SK-MEL-5 (cell line): ENCODE data around the gene ACR. TPM values are rescaled to one million over a fixed set of nuclear protein-coding genes. Genes with fewer than 3 reads are reported as not detected.
A peak's percentile ranks its signal among the peaks of the same experiment; 100 is the strongest.

Experiments
- DNase-seq: peaks from one replicate; pipeline ENCODE4 v3.0.0-alpha.2; 2016; ENCODE audit warnings: low read depth, low spot score
- in situ Hi-C: cut with HindIII; loops from 2 replicates; pipeline ENCODE4 v1.10.0; 2016; ENCODE audit warnings: low sequenced_read_pairs, high pct_unique_total_duplicates, low pct_unique_long_range_greater_than_20kb
- total RNA-seq: library from RNA; depleted of rRNA; stranded (reverse); fragments of >200 nt; shearing (Covaris generic); gene quantifications from 2 replicates; pipeline ENCODE4 v1.2.3, GENCODE V29; 2014

The ACR gene
- total RNA-seq, 1 experiment from 2014 or later, result not detected

- in situ Hi-C loops, result no loop called here
- DNase-seq, result peak; percentile 97
These were observed 24.4 kb upstream of the ACR start for GRCh38 chr22:50713571-50714056.

- in situ Hi-C loops, result no loop called here
- no peak for DNase-seq
These were observed 23.9 kb upstream of the ACR start for GRCh38 chr22:50714150-50714549.

GRCh38 chr22:50714631-50715179 lies 23.3 kb upstream of the ACR start:
- no peak for DNase-seq
- in situ Hi-C loops, result no loop called here

DNA sequence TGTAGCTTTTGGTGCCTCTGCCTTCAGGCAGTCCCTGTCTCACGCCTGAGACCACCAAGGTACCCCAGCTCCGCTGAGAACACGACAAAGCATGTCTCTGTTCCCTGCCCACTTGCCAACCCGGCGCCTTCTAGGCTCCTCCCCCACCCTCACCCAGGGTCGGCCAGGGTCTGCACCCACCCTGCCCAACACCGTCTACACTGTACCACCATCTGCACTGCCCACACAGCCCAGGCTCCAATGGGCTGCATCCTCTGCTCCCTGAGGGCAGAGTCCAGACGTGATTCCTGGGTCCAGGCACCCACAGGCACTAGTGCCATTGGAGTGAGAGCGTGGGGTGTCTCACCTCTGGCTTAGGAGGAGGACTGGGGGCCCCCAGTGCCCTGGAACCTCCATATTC lies 22.8 kb upstream of the ACR start:
- DNase-seq, result no peak
- in situ Hi-C loops, result no loop called here

DNA sequence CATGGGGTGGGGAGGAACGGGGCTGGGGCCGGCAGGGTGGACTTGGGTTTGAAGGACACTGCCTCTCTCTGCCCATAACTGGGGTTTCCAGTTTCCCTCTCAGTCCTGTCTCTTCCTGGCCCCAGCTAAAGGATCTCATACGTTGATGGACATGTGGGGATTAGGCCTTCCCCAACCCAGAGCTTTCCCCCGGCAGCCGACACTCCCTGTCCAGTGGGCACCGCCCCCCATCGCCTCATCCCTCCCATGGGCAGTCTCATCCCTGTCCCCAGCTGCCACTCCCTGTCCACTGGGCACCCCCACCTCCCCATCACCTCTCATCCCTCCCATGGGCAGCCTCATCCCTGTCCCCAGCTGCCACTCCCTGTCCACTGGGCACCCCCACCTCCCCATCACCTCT lies 22.2 kb upstream of the ACR start:
- DNase-seq, result no peak
- in situ Hi-C loops, result no loop called here

- in situ Hi-C loops, result no loop called here
- DNase-seq, result no peak
These were observed 21.5 kb upstream of the ACR start for GRCh38 chr22:50716290-50717024.

- DNase-seq, result peak; percentile 47
- in situ Hi-C loops, result no loop called here
These were observed 20.2 kb upstream of the ACR start for GRCh38 chr22:50717709-50718351.

GRCh38 chr22:50718352-50718709 lies 19.7 kb upstream of the ACR start:
- DNase-seq, result no peak
- in situ Hi-C loops, result no loop called here

GRCh38 chr22:50719814-50720300 lies 18.1 kb upstream of the ACR start:
- in situ Hi-C loops, result no loop called here
- DNase-seq, result no peak

GRCh38 chr22:50720301-50721256 lies 17.4 kb upstream of the ACR start:
- in situ Hi-C loops, result no loop called here

DNA sequence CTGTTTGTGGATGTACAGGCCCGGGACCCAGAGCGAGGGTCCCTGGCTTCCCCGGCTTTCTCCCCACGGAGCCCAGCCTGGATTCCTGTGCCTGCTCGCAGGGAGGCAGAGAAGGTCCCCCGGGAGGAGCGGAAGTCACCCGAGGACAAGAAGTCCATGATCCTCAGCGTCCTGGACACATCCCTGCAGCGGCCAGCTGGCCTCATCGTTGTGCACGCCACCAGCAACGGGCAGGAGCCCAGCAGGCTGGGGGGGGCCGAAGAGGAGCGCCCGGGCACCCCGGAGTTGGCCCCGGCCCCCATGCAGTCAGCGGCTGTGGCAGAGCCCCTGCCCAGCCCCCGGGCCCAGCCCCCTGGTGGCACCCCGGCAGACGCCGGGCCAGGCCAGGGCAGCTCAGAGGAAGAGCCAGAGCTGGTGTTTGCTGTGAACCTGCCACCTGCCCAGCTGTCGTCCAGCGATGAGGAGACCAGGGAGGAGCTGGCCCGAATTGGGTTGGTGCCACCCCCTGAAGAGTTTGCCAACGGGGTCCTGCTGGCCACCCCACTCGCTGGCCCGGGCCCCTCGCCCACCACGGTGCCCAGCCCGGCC lies 16.7 kb upstream of the ACR start:
- no peak for DNase-seq
- in situ Hi-C loops, result no loop called here

More at GRCh38 chr22:50720301-50721256, 17.4 kb upstream of the ACR start:
- DNase-seq, result no peak

DNA sequence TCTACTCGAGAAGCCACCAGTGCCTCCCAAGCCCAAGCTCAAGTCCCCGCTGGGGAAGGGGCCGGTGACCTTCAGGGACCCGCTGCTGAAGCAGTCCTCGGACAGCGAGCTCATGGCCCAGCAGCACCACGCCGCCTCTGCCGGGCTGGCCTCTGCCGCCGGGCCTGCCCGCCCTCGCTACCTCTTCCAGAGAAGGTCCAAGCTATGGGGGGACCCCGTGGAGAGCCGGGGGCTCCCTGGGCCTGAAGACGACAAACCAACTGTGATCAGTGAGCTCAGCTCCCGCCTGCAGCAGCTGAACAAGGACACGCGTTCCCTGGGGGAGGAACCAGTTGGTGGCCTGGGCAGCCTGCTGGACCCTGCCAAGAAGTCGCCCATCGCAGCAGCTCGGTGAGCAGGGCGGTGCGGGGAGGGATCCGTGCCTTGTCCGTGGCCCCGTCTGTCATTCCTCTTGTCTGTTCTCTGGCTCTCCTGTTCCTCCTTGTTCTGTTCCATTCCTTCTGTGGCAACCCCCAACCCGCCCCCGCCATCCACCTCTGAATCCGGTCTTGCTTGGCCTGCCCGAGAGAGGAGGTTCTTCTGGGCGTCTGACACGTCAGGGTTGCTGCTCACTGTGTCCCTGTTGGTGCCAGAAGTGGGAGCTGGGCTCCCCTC lies 15.8 kb upstream of the ACR start:
- in situ Hi-C loops, result no loop called here
- no peak for DNase-seq

DNA sequence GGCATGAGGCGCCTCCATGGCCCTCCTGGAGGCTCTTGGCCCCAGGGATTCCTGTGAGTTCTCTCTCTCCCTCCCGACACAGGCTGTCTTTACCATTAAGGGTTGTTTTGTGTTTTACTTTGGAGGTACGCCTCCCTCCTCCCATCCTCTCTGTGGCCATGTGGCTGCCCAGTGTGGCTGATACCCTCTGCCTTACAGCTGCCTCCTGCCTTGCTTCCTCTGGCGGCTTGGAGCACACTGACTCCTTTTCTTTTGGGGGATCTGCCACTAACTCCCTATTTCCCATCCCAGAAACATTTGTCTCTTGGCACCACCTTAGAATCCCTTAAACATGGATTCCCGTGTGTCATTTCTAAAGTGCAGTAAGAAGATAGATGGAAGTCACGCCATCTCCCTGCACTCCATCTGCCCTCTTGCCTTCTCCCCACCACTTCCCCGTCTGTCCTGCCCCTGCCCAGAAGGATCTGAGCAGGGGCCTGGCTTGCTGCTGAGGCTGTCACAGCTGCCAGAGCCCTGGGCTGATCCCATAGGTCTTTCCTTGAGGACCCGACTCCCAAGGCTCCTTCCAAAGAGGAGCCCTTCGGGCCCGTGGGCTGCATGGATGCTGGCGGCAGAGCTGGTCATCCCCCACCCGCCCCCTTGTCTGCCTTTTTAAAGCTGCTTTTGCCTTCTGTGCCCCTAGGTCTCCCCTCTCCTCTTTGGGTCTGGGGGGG lies 15.1 kb upstream of the ACR start:
- DNase-seq, result no peak
- in situ Hi-C loops, result no loop called here

DNA sequence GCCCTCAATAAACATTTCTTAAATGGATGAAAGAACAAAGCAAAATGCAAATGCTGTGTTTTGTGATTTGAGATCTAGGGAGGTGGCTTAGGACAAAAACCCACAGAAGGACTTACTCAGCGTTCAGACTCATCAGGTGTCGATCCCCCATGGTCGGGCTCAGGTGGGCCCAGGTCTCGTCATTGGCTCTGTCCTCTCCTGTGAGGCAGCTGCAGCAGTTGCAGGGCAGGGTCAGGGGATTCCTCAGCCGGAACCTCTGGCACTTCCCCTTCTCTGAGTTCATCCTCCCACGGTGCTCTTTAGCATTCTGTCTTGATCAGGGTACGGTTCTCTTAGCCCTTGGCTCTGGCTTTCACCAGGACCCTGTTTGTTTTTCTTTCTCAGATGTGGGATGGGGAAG lies 14.0 kb upstream of the ACR start:
- DNase-seq, result no peak
- in situ Hi-C loops, result no loop called here

DNA sequence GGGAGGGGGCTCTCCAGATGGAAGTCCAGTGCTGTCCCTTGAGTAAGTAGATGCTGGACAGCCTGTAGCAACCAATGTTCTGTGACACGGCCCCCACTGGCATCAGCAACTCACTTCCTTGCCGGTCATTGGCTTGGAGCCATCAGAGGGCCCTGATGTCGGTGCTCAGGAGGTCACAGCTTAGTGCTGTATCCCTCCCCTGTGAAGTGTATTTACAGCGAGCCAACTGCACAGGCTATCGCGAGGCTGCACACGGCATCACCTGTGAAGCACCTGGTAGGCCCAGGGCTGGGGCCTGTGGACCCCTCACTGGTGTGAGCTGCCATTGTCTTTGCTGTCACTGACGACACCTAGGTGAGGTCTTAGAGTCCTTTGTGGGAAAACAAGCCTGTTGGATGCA lies 13.4 kb upstream of the ACR start:
- in situ Hi-C loops, result no loop called here
- no peak for DNase-seq

DNA sequence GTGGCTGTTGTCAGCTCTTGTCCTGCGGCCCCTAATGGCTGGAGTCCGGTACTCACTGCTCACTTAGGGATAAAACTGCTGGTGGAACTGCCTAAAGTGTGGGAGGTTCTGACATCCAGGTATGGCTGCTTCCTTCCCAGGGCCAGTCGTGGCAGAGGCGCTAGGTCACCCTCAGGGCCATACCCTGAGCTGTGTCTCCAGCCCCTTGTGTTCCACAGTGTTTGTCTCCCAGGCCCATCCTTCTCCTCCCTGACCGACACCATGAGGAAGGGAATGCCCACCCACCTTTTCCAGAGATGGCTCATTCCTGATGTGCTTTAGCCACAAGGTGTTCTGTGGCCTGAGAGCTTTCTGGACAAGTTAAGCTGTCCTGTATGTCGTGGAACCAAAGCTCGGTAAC lies 12.4 kb upstream of the ACR start:
- DNase-seq, result no peak
- in situ Hi-C loops, result no loop called here
